ENCODE results near the gene HGS. TPM values are rescaled to one million over a fixed set of nuclear protein-coding genes. Genes with fewer than 3 reads are reported as not detected.

HGS gene
- total RNA-seq, 4 donors from 2014 or later, result 35.4 to 79.5 (median 60.5) TPM

DNA sequence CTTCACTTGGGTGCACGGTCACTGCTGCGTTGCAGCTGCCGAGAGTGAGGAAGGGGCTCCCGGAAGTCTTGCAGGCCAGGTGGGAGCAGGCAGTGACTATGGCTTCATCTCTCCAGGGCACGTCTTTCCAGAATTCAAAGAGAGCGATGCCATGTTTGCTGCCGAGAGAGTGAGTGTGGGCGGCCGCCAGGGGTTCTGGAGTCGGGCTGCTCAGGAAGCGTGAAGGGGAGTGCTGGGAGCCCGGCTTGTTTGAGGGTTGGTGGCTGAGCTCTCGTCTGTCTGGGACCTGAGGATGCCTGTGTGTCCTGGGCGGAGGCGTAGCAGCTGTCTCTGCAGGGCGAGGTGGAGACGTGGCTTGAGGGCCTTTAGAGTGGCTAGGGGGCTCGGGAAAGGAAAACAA is 6.3 kb downstream of the HGS start:
- TF ChIP-seq, protein P1, sequence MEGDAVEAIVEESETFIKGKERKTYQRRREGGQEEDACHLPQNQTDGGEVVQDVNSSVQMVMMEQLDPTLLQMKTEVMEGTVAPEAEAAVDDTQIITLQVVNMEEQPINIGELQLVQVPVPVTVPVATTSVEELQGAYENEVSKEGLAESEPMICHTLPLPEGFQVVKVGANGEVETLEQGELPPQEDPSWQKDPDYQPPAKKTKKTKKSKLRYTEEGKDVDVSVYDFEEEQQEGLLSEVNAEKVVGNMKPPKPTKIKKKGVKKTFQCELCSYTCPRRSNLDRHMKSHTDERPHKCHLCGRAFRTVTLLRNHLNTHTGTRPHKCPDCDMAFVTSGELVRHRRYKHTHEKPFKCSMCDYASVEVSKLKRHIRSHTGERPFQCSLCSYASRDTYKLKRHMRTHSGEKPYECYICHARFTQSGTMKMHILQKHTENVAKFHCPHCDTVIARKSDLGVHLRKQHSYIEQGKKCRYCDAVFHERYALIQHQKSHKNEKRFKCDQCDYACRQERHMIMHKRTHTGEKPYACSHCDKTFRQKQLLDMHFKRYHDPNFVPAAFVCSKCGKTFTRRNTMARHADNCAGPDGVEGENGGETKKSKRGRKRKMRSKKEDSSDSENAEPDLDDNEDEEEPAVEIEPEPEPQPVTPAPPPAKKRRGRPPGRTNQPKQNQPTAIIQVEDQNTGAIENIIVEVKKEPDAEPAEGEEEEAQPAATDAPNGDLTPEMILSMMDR (IDR thresholded peaks at IDR 0.05; ENCODE audit: low read depth), result no peak

DNA sequence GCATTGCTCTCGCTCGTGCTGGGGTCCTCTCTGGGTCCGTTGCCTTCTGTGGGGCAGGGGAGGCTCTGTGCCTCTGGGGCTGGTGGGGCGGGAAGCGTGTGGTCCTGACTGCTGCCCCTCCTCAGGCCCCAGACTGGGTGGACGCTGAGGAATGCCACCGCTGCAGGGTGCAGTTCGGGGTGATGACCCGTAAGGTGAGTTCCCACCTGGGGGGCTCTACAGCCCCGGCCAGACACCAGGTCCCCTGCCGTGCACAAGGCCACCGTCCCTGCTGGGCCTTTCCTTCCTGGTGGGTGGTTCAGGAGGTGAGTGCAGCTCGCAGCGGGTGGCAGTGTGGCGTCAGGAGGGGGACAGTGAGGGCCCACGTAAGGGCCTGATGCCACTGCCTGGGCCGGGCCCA is 6.7 kb downstream of the HGS start:
- TF ChIP-seq, protein P1 (IDR thresholded peaks at IDR 0.05; ENCODE audit: low read depth), result no peak

DNA sequence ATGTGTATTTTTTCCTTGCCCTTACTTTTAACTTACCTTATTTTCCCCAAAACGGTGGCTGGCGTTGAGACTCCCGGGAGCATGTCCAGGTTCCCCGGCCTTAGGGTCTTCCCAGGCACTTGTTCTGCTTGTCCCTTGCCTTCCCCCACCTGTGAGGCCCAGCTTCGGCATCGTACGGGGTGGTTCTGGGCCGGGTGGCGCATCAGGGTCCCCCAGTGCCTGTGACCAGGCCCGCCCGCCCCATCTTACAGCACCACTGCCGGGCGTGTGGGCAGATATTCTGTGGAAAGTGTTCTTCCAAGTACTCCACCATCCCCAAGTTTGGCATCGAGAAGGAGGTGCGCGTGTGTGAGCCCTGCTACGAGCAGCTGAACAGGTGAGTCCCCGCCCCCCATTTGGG is 7.4 kb downstream of the HGS start:
- TF ChIP-seq, protein P1 (IDR thresholded peaks at IDR 0.05; ENCODE audit: low read depth), result no peak

DNA sequence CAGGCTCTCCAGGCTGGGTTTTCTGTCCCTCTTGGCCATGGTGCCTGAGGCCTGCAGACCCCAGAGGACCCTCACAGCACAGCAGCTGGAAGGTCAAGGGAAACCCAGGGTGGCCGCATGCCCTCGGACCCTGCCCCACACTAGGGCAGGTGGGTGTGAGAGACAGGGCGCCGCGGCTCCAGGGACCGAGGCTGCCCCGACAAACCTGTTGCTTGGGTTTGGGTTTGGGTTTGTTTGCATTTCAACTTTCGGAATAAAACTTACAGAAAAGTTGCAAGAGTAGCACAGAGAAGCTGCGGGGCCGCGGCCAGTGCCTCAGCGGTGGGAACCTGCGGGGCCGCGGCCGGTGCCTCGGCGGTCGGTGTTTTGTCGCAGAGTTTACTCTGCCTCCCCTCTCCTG is 7.8 kb downstream of the HGS start:
- TF ChIP-seq, protein P1 (IDR thresholded peaks at IDR 0.05; ENCODE audit: low read depth), result no peak

DNA sequence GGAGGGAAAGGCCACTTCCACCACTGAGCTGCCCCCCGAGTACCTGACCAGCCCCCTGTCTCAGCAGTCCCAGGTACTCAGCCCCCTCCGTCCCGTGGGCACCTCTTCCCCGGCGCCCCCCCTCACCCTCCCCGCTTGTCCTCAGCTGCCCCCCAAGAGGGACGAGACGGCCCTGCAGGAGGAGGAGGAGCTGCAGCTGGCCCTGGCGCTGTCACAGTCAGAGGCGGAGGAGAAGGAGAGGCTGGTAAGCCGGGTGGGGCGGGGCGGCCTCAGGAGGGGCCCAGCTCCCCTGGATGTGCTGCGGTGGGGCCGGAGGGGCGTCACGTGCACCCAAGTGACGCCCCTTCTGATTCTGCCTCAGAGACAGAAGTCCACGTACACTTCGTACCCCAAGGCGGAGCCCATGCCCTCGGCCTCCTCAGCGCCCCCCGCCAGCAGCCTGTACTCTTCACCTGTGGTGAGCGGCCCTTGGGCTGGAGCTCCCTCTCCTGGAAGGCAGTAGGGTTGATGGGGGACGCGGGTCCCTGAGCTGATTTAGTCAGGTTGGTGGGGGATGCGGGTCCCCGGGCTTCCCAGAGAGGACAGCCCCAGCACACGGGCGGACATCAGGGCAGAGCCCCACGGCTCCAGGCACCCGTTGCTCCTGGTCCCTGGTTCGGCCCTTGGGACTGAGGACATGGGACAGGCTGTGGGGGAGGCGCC is 9.8 kb downstream of the HGS start:
- TF ChIP-seq, protein P1 (IDR thresholded peaks at IDR 0.05; ENCODE audit: low read depth), result no peak

DNA sequence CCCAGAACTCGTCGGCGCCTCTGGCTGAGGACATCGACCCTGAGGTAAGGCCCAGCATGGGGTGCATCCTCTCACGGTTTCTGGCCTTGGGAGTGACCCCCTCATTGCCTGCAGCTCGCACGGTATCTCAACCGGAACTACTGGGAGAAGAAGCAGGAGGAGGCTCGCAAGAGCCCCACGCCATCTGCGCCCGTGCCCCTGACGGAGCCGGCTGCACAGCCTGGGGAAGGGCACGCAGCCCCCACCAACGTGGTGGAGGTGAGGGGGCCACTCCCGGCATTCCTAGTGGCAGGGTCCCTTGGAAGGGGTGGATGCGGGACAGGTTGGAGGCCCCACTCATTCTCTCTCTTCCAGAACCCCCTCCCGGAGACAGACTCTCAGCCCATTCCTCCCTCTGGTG is 11.0 kb downstream of the HGS start:
- TF ChIP-seq, protein P1 (IDR thresholded peaks at IDR 0.05; ENCODE audit: low read depth), result no peak

DNA sequence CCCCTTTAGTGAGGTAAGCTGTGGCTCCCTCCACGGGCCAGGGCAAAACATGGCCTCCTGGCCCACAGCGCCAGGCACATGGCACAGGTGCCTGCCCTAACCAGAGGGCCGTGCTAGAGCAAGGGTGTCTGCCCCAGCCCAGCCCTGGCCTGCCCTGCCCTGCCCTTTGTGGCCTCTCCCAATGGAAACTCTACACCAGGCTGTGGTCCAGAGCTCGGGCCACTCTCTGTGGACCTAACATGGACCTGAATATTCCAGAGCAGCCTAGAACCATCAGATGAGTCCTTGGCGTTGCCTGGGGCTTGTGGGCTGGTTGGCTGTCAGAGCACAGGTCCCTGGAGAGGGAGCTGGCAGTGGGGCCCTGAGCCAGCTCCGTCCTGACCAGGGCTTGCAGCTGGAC is 11.4 kb downstream of the HGS start:
- TF ChIP-seq, protein P1 (IDR thresholded peaks at IDR 0.05; ENCODE audit: low read depth), result no peak

Data from subcutaneous adipose tissue (tissue), 4 donors.